Skeletal muscle tissue (tissue), 4 donors: ENCODE data around the gene NCOR1. TPM values are rescaled to one million over a fixed set of nuclear protein-coding genes. Genes with fewer than 3 reads are reported as not detected.

Source experiments
- H3K27ac ChIP-seq: one replicate; pipeline ENCODE4 v1.7.0; 2013; ENCODE audit warnings: mild to moderate bottlenecking, low read depth, low read length, inconsistent platforms
- H3K27me3 ChIP-seq, 3 donors: one replicate each; pipeline ENCODE4 v1.7.0; 2013; ENCODE audit warnings: low read length in 3 of 3; ENCODE audit not compliant: control insufficient read depth in 3 of 3, insufficient read depth in 3 of 3
- H3K36me3 ChIP-seq, 3 donors: one replicate each; pipeline ENCODE4 v1.7.0; 2013; ENCODE audit warnings: low read length in 3 of 3; ENCODE audit not compliant: control insufficient read depth in 3 of 3, insufficient read depth in 3 of 3
- H3K4me1 ChIP-seq, 3 donors: one replicate each; pipeline ENCODE4 v1.7.0; 2013; ENCODE audit warnings: low read length in 3 of 3, mild to moderate bottlenecking in 3 of 3; ENCODE audit not compliant: control insufficient read depth in 3 of 3, insufficient read depth in 3 of 3
- H3K4me3 ChIP-seq, 3 donors: one replicate each; pipeline ENCODE4 v1.7.0; 2013; ENCODE audit warnings: low read length in 3 of 3
- H3K9ac ChIP-seq, 3 donors: one replicate each; pipeline ENCODE4 v1.7.0; 2013; ENCODE audit warnings: low read length in 3 of 3, mild to moderate bottlenecking in 3 of 3, moderate library complexity in 2 of 3, low read depth in 1 of 3
- H3K9me3 ChIP-seq, 3 donors: one replicate each; pipeline ENCODE4 v1.7.0; 2013; ENCODE audit warnings: low read length in 3 of 3; ENCODE audit not compliant: control insufficient read depth in 3 of 3
- total RNA-seq: library from RNA; depleted of rRNA; stranded (reverse); fragments of >200 nt; gene quantifications from one replicate; pipeline ENCODE4 v1.2.3, GENCODE V29; 2014
- donor health status: Osteomylitis.

NCOR1 gene
- total RNA-seq, 1 donor from 2014 or later, result 50.1 TPM

- H3K27me3 ChIP-seq, result no peaks in the 10 kb centered on the region
- no peaks in the 10 kb centered on the region for H3K4me1 ChIP-seq
- peaks cover 36 to 79% (median 59%) of the 10 kb centered on the region in 3 donors for H3K36me3 ChIP-seq
- no peak overlapping the region for H3K9ac ChIP-seq
- H3K27ac ChIP-seq, result no peak overlapping the region
- no peaks in the 10 kb centered on the region for H3K9me3 ChIP-seq
- no peak overlapping the region for H3K4me3 ChIP-seq
Observed at GRCh38 chr17:16027708-16028584, 187.4 kb downstream of the NCOR1 start.

GRCh38 chr17:16026895-16027294 lies 188.4 kb downstream of the NCOR1 start:
- H3K4me1 ChIP-seq, result no peaks in the 10 kb centered on the region

GRCh38 chr17:16025202-16025601 lies 190.1 kb downstream of the NCOR1 start:
- Histone ChIP-seq H3K9me3 (no peaks in the 10 kb centered on the region), H3K36me3 (peaks cover 30 to 58% (median 42%) of the 10 kb centered on the region in 3 donors), H3K4me1 (no peaks in the 10 kb centered on the region), H3K27ac (no peak overlapping the region), H3K9ac (no peak overlapping the region), H3K27me3 (no peaks in the 10 kb centered on the region), H3K4me3 (no peak overlapping the region)

More at GRCh38 chr17:16026895-16027294, 188.4 kb downstream of the NCOR1 start:
- H3K9ac ChIP-seq, result no peak overlapping the region
- H3K4me3 ChIP-seq, result no peak overlapping the region
- H3K36me3 ChIP-seq, result peaks cover 30 to 70% (median 50%) of the 10 kb centered on the region in 3 donors
- H3K27me3 ChIP-seq, result no peaks in the 10 kb centered on the region
- H3K9me3 ChIP-seq, result no peaks in the 10 kb centered on the region
- H3K27ac ChIP-seq, result no peak overlapping the region

- Histone ChIP-seq H3K9ac (no peak overlapping the region), H3K4me3 (no peak overlapping the region), H3K27me3 (no peaks in the 10 kb centered on the region), H3K27ac (no peak overlapping the region), H3K9me3 (no peaks in the 10 kb centered on the region), H3K36me3 (peaks cover 30 to 46% (median 31%) of the 10 kb centered on the region in 3 donors), H3K4me1 (peaks cover 5 to 6% (median 5%) of the 10 kb centered on the region in 3 donors)
Observed at GRCh38 chr17:16023881-16024280, 191.5 kb downstream of the NCOR1 start.

- Histone ChIP-seq H3K4me3 (no peak overlapping the region), H3K9me3 (no peaks in the 10 kb centered on the region), H3K4me1 (peaks cover 5 to 6% (median 5%) of the 10 kb centered on the region in 3 donors), H3K36me3 (peaks cover 0 to 9% (median 1%) of the 10 kb centered on the region in 3 donors), H3K27me3 (no peaks in the 10 kb centered on the region), H3K27ac (no peak overlapping the region), H3K9ac (no peak overlapping the region)
Observed at GRCh38 chr17:16019347-16019746, 196.0 kb downstream of the NCOR1 start.

GRCh38 chr17:16013943-16014407 lies 201.4 kb downstream of the NCOR1 start:
- no peaks in the 10 kb centered on the region for H3K4me1 ChIP-seq
- no peak overlapping the region for H3K27ac ChIP-seq

GRCh38 chr17:16007439-16007838 lies 207.9 kb downstream of the NCOR1 start:
- H3K9ac ChIP-seq, result no peak overlapping the region
- H3K9me3 ChIP-seq, result no peaks in the 10 kb centered on the region
- peaks cover 41 to 66% (median 55%) of the 10 kb centered on the region in 3 donors for H3K36me3 ChIP-seq
- H3K27ac ChIP-seq, result no peak overlapping the region
- no peaks in the 10 kb centered on the region for H3K27me3 ChIP-seq
- no peaks in the 10 kb centered on the region for H3K4me1 ChIP-seq
- H3K4me3 ChIP-seq, result no peak overlapping the region

More at GRCh38 chr17:16013943-16014407, 201.4 kb downstream of the NCOR1 start:
- Histone ChIP-seq H3K4me3 (no peak overlapping the region), H3K27me3 (no peaks in the 10 kb centered on the region), H3K9ac (no peak overlapping the region), H3K36me3 (peaks cover 0 to 24% (median 11%) of the 10 kb centered on the region in 3 donors), H3K9me3 (no peaks in the 10 kb centered on the region)

GRCh38 chr17:16005636-16006035 lies 209.7 kb downstream of the NCOR1 start:
- H3K27me3 ChIP-seq, result no peaks in the 10 kb centered on the region
- no peak overlapping the region for H3K4me3 ChIP-seq
- peaks cover 8 to 9% (median 8%) of the 10 kb centered on the region in 3 donors for H3K4me1 ChIP-seq
- no peak overlapping the region for H3K9ac ChIP-seq
- H3K9me3 ChIP-seq, result no peaks in the 10 kb centered on the region
- H3K36me3 ChIP-seq, result peaks cover 46 to 71% (median 58%) of the 10 kb centered on the region in 3 donors
- H3K27ac ChIP-seq, result no peak overlapping the region

- Histone ChIP-seq H3K27me3 (no peaks in the 10 kb centered on the region), H3K4me3 (no peak overlapping the region), H3K9ac (no peak overlapping the region), H3K9me3 (no peaks in the 10 kb centered on the region), H3K4me1 (peaks cover 9 to 14% (median 13%) of the 10 kb centered on the region in 3 donors), H3K36me3 (peaks cover 46 to 68% (median 54%) of the 10 kb centered on the region in 3 donors), H3K27ac (no peak overlapping the region)
Observed at GRCh38 chr17:16003841-16004240, 211.5 kb downstream of the NCOR1 start.

GRCh38 chr17:16002708-16003260 lies 212.6 kb downstream of the NCOR1 start:
- Histone ChIP-seq H3K36me3 (peaks cover 40 to 60% (median 46%) of the 10 kb centered on the region in 3 donors), H3K27me3 (no peaks in the 10 kb centered on the region), H3K4me1 (peaks cover 9 to 19% (median 15%) of the 10 kb centered on the region in 3 donors), H3K9ac (no peak overlapping the region), H3K27ac (no peak overlapping the region), H3K9me3 (no peaks in the 10 kb centered on the region), H3K4me3 (no peak overlapping the region)
